HepG2 (cell line): Measurements from ENCODE around the gene ZNF281. TPM values are rescaled to one million over a fixed set of nuclear protein-coding genes. Genes with fewer than 3 reads are reported as not detected.
A peak's percentile ranks its signal among the peaks of the same experiment; 100 is the strongest.

Experiments
- ATAC-seq: fragments of 200-7000 bp; cut with Tn5 transposase; 3 replicates; pipeline ENCODE4 v1.9.1; 2020; ENCODE audit warnings: mild to moderate bottlenecking, moderate library complexity
- BruUV-seq: library from RNA; stranded (reverse); fragments of 400-500 nt; replicated peaks from 2 replicates; lab custom pipeline; 2021; lab: Mats Ljungman, UMichigan
- CTCF ChIA-PET: fragments of 300-600 bp; formaldehyde crosslinking; extraction: SDS; loops from one replicate; lab custom pipeline; 2021; ENCODE audit warnings: low total read pairs, inconsistent platforms, low intra/inter-chr PET ratio; lab: Yijun Ruan, JAX
- POLR2A ChIA-PET: fragments of 350-600 bp; sonication (Branson Sonifier 250); formaldehyde crosslinking; loops from one replicate; lab custom pipeline; 2020; ENCODE audit warnings: antibody characterized with exemption, inconsistent platforms; lab: Yijun Ruan, JAX
- DNase-seq: peaks from one replicate; pipeline ENCODE4 v3.0.0-alpha.2; 2015; ENCODE audit warnings: low spot score
- FAIRE-seq: peaks from 3 replicates; lab custom pipeline; 2011; peaks lifted over from hg19 to GRCh38; lab: Jason Lieb, UNC
- H2AFZ ChIP-seq: one replicate; pipeline ENCODE4 v1.6.1; 2011; ENCODE audit warnings: low read length, inconsistent platforms
- H3K27ac ChIP-seq: fragments of 300-600 bp; 3 replicates; pipeline ENCODE4 v1.8.0; 2011; ENCODE audit warnings: mixed run types, mild to moderate bottlenecking, mixed read lengths, low read length, inconsistent platforms; ENCODE audit not compliant: insufficient read depth; ENCODE audit errors: extremely low read length
- H3K27me3 ChIP-seq, 2 experiments: fragments of 200-600 bp in 1 of 2; 2 replicates in 1 of 2; 3 replicates in 1 of 2; pipeline versions ENCODE4 v1.6.0 to v1.8.0; 2011; ENCODE audit warnings: low read length in 2 of 2, mild to moderate bottlenecking in 2 of 2, moderate library complexity in 2 of 2, inconsistent platforms in 1 of 2; ENCODE audit not compliant: insufficient read depth in 2 of 2, control insufficient read depth in 1 of 2
- H3K36me3 ChIP-seq, 2 experiments: fragments of 200-600 bp in 1 of 2; replicated peaks in 1 of 2; 2 replicates in 1 of 2; 3 replicates in 1 of 2; pipeline versions ENCODE4 v1.5.1 to v1.8.0; 2011; ENCODE audit warnings: low read length in 2 of 2, inconsistent platforms in 1 of 2; ENCODE audit not compliant: insufficient read depth in 2 of 2, control insufficient read depth in 1 of 2
- H3K4me1 ChIP-seq: 2 replicates; pipeline ENCODE4 v1.5.1; 2012; ENCODE audit warnings: low read length, inconsistent platforms; ENCODE audit not compliant: insufficient read depth
- H3K4me2 ChIP-seq: 2 replicates; pipeline ENCODE4 v1.6.0; 2011; ENCODE audit warnings: low read depth, low read length, inconsistent platforms
- H3K4me3 ChIP-seq, 3 experiments: fragments of 200-600 bp in 1 of 3; sonication (generic), shearing (Covaris generic) in 1 of 3; replicated peaks in 1 of 3; 2 replicates each; pipeline ENCODE4 v1.5.1; 2011 to 2016; ENCODE audit warnings: low read length in 3 of 3, inconsistent platforms in 2 of 3, low read depth in 2 of 3, mild to moderate bottlenecking in 2 of 3, control low read depth in 1 of 3, mixed read lengths in 1 of 3; ENCODE audit not compliant: insufficient read depth in 1 of 3
- H3K79me2 ChIP-seq: one replicate; pipeline ENCODE4 v1.6.1; 2011; ENCODE audit warnings: low read length, inconsistent platforms; ENCODE audit not compliant: insufficient read depth
- H3K9ac ChIP-seq: 2 replicates; pipeline ENCODE4 v1.6.0; 2011; ENCODE audit warnings: mild to moderate bottlenecking, low read depth, low read length, inconsistent platforms; ENCODE audit not compliant: insufficient read depth
- H3K9me3 ChIP-seq: 2 replicates; pipeline ENCODE4 v1.5.1; 2012; ENCODE audit warnings: mild to moderate bottlenecking, low read length
- H4K20me1 ChIP-seq: 2 replicates; pipeline ENCODE4 v1.6.0; 2011; ENCODE audit warnings: inconsistent platforms, mild to moderate bottlenecking, low read length, moderate library complexity; ENCODE audit not compliant: insufficient read depth
- CSRNP1 ChIP-seq: sonication (generic); formaldehyde crosslinking; IDR thresholded peaks from 2 replicates; pipeline ENCODE4 v1.8.1; 2023; ENCODE audit warnings: mild to moderate bottlenecking, missing genetic modification reagents
- KDM4B ChIP-seq: sonication (generic); formaldehyde crosslinking; IDR thresholded peaks from 2 replicates; pipeline ENCODE4 v1.4.0; 2020; ENCODE audit warnings: missing genetic modification reagents
- NFYB ChIP-seq: sonication (generic); formaldehyde crosslinking; IDR thresholded peaks from 2 replicates; pipeline ENCODE4 v1.4.0; 2020; ENCODE audit warnings: missing genetic modification reagents
- SPEN ChIP-seq: sonication (generic); formaldehyde crosslinking; IDR thresholded peaks from 2 replicates; pipeline ENCODE4 v1.5.1; 2020; ENCODE audit warnings: low read depth, mild to moderate bottlenecking, missing genetic modification reagents
- U2AF1 ChIP-seq: fragments of 200-400 bp; formaldehyde crosslinking; optimal IDR thresholded peaks from 2 replicates; pipeline ENCODE3; 2017; ENCODE audit warnings: mild to moderate bottlenecking, low read depth, low read length
- ZC3H4 ChIP-seq: sonication (generic); formaldehyde crosslinking; IDR thresholded peaks from 2 replicates; pipeline ENCODE4 v1.4.0; 2020; ENCODE audit warnings: missing genetic modification reagents, borderline replicate concordance
- ZNF256 ChIP-seq: sonication (generic); formaldehyde crosslinking; conservative IDR thresholded peaks from 2 replicates; pipeline ENCODE4 v1.4.0; 2020; ENCODE audit warnings: missing genetic modification reagents
- ZNF484 ChIP-seq: sonication (generic); formaldehyde crosslinking; IDR thresholded peaks from 2 replicates; pipeline ENCODE4 v1.5.1; 2020; ENCODE audit warnings: mild to moderate bottlenecking, low read depth, missing genetic modification reagents, borderline replicate concordance
- ZNF691 ChIP-seq: sonication (generic); formaldehyde crosslinking; IDR thresholded peaks from 2 replicates; pipeline ENCODE4 v1.4.0; 2020; ENCODE audit warnings: missing genetic modification reagents, low read depth, mild to moderate bottlenecking, borderline replicate concordance
- ZNF740 ChIP-seq: sonication (generic); formaldehyde crosslinking; IDR thresholded peaks from 2 replicates; pipeline ENCODE4 v1.4.0; 2020; ENCODE audit warnings: missing genetic modification reagents
- ZNF782 ChIP-seq: sonication (generic); formaldehyde crosslinking; IDR thresholded peaks from 2 replicates; pipeline ENCODE4 v1.4.0; 2020; ENCODE audit warnings: missing genetic modification reagents, mild to moderate bottlenecking, borderline replicate concordance
- ZSCAN22 ChIP-seq: sonication (generic); formaldehyde crosslinking; IDR thresholded peaks from 2 replicates; pipeline ENCODE4 v1.4.0; 2020; ENCODE audit warnings: mild to moderate bottlenecking, missing genetic modification reagents
- WGBS: methylation state at CpG from one replicate; pipeline ENCODE4 v1.1.6; 2017; ENCODE audit warnings: low lambda C conversion rate; 5-methylcytosine and 5-hydroxymethylcytosine counted together
- in situ Hi-C: cut with HindIII; loops from 2 replicates; pipeline ENCODE4 v1.10.0; 2017; ENCODE audit warnings: low pct_unique_long_range_greater_than_20kb; ENCODE audit not compliant: extremely low pct_ligation_motif_present
- intact Hi-C: fragments of 100-400 bp; cut with micrococcal nuclease; formaldehyde crosslinking; loops from one replicate; pipeline ENCODE4 v1.10.0; 2022; ENCODE audit not compliant: unreplicated experiment
- polyA plus RNA-seq, 8 experiments: library from polyadenylated mRNA; depleted of rRNA in 3 of 8; stranded (reverse) in 7 of 8; unstranded in 1 of 8; fragments of >200 nt; fragmentation: Illumina TruSeq in 4 of 8; extraction: Trizol in 4 of 8; gene quantifications; 2 replicates each; pipeline versions ENCODE4 v1.2.1 to v1.2.3, GENCODE V29; 2011 to 2016; ENCODE audit warnings: low read depth in 4 of 8, missing spikeins in 1 of 8, mixed read lengths in 1 of 8; ENCODE audit not compliant: insufficient read depth in 1 of 8
- total RNA-seq, 5 experiments: library from RNA; depleted of rRNA; stranded (reverse); fragments of >200 nt; fragmentation: Illumina TruSeq; extraction: Trizol; gene quantifications; 2 replicates each; pipeline ENCODE4 v1.2.3, GENCODE V29; 2016; ENCODE audit warnings: low read depth in 1 of 5

The ZNF281 gene
- total and polyA plus RNA-seq, 2 of the 13 experiments (the other 11 are each of a cell fraction or from before 2014, with no cell fraction given) = 7.7 to 20.6 TPM

- Histone ChIP-seq H3K27me3 (no peaks in the 10 kb centered on the region), H3K36me3 (peaks cover 0 to 6% of the 10 kb centered on the region in 2 experiments; a peak in 2 of 5 replicates), H3K9ac (no peak overlapping the region), H3K9me3 (no peaks in the 10 kb centered on the region), H3K4me1 (peaks cover 48% of the 10 kb centered on the region), H3K27ac (no peak overlapping the region), H3K4me2 (no peak overlapping the region), H4K20me1 (peaks cover 3% of the 10 kb centered on the region; the same call in 1 of the 2 replicates), H3K4me3 (no peak overlapping the region), H2AFZ (no peak overlapping the region), H3K79me2 (peaks cover 35% of the 10 kb centered on the region)
- TF ChIP-seq ZNF782 (CRISPR knock-in tag) = no peak
- TF ChIP-seq SPEN (CRISPR knock-in tag) = no peak
- no peak for TF ChIP-seq ZNF256 (CRISPR knock-in tag)
- TF ChIP-seq ZNF484 (CRISPR knock-in tag) = no peak
- no peak for TF ChIP-seq ZSCAN22 (CRISPR knock-in tag)
- TF ChIP-seq ZC3H4 (CRISPR knock-in tag) = no peak
- WGBS = 76% methylated on average over 2 of the region's 2 CpGs
- intact Hi-C loops = no loop called here
- POLR2A ChIA-PET = no interaction called here
- in situ Hi-C loops = no loop called here
- CTCF ChIA-PET = no interaction called here
- FAIRE-seq = no peak
- BruUV-seq = no TSS peak
- no peak for ATAC-seq
- DNase-seq = no peak
These were observed 9.3 kb downstream of the ZNF281 start for GRCh38 chr1:200400556-200400955.

GRCh38 chr1:200399860-200400259 is 10.0 kb downstream of the ZNF281 start:
- in situ Hi-C loops = no loop called here
- Histone ChIP-seq H3K79me2 (peaks cover 28% of the 10 kb centered on the region), H3K4me3 (no peak overlapping the region), H3K27me3 (no peaks in the 10 kb centered on the region), H3K4me1 (peaks cover 41% of the 10 kb centered on the region), H3K9me3 (no peaks in the 10 kb centered on the region), H4K20me1 (peaks cover 3% of the 10 kb centered on the region; the same call in 1 of the 2 replicates), H2AFZ (no peak overlapping the region), H3K9ac (no peak overlapping the region), H3K4me2 (no peak overlapping the region), H3K36me3 (peaks cover 0 to 6% of the 10 kb centered on the region in 2 experiments; a peak in 2 of 5 replicates), H3K27ac (no peak overlapping the region)
- 98% methylated on average over 1 of the region's 1 CpG for WGBS
- DNase-seq (no peak), ATAC-seq (no peak), FAIRE-seq (peak; percentile 12)
- ChIA-PET POLR2A (no interaction called here), CTCF (no interaction called here)
- BruUV-seq = no TSS peak
- intact Hi-C loops = no loop called here
- TF ChIP-seq ZNF740 (CRISPR knock-in tag) (no peak), CSRNP1 (CRISPR knock-in tag) (no peak), NFYB (no peak), U2AF1 (no peak), KDM4B (CRISPR knock-in tag) (no peak), ZNF691 (CRISPR knock-in tag) (no peak)
